GM18520 (cell line): ENCODE data around the gene ORMDL3.

Source experiments
- ATAC-seq: cut with Tn5 transposase; IDR thresholded peaks from one replicate; pipeline ENCODE4 v1.9.1; 2021; ENCODE audit not compliant: unreplicated experiment

ORMDL3 gene, protein sequence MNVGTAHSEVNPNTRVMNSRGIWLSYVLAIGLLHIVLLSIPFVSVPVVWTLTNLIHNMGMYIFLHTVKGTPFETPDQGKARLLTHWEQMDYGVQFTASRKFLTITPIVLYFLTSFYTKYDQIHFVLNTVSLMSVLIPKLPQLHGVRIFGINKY

DNA sequence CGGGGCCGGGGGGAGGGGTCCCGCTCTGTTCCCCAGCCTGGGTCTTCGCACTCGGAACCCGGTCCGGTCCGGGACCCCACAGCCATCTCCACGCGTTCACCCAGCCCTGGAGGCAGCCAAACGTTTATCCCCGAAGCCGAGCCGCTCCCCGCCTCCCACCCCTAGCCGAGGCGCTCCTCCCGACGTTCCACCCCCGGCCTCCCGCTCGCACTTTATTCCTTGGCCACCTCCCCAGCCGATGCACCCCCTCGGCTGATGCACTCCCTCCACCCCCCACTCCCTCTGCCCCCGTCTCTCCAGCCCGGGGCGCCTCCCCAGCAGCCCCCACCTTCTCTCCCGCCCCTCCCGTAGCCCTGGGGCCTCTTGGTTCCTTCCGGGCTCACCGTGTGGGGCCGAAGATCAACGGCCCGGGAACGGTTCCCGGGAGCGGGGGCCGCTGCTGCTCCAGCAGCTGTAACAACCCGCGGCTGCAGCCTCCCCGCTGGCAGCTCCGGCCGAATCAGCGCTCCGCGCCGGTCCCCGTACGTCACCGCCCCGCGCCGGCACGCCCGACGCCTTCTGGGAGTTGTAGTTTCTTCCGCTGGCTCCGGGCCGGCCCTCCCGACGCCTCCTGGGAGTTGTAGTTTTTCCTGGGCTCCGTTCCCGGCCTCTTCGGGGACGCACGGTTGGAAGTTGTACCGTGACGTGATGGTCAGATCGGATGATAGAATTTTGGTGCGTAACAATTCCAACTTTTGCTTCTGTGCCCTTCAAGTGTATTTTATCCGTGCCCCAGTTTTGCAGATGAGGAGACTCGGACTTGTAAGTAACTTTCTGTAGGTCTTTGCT is at the start of gene ORMDL3, which contains the start of gene LRRC3C:
Gene ORMDL3, minus strand, starts transcription at position 501 of the 828 bp plus-strand sequence. CDS start 3,398 bp downstream, outside the sequence.
Gene LRRC3C, plus strand, starts transcription at position 632 of the 828 bp plus-strand sequence. CDS start 13,792 bp downstream, outside the sequence.
- peak; percentile 73 for ATAC-seq

DNA sequence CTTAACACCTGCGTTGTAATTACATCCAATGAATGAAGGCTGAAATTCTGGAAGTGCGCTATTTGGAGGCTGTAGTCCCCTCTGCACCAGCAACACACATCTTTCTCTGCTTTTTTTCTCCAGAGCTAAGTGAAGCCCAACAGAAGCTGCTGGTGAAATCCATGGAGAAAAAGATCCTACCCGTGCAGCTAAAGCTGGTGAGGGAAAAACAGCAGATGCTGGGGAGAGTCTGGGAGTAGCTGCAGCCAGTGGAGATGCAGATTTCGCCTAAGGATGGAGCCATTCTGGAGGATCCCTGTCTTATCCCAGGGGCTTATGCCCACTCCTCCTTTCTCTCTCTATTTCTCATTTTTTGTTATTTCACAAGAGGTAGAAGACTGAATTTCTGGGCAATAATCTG is 48.4 kb upstream of the ORMDL3 start:
- no peak for ATAC-seq

DNA sequence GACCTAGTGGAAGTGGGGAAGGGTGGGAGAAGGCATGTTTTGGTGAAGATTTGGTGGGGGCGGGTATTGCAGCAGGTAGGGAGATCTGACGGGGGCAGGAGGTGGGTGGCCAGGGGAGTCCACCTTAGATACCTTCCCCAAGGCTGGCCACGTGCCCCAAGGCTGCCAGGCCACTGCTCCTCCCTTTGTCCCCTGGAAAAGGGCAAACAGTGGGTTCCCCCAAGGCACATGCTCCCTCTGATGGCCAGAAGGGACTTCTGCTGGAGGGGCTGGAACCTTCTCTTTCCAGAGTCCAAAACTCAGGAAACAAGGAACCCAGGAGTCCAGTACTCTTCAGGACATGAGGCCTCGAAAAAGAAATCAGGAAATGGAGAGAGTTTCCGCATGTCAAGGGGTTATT is 47.0 kb upstream of the ORMDL3 start:
- ATAC-seq: no peak

DNA sequence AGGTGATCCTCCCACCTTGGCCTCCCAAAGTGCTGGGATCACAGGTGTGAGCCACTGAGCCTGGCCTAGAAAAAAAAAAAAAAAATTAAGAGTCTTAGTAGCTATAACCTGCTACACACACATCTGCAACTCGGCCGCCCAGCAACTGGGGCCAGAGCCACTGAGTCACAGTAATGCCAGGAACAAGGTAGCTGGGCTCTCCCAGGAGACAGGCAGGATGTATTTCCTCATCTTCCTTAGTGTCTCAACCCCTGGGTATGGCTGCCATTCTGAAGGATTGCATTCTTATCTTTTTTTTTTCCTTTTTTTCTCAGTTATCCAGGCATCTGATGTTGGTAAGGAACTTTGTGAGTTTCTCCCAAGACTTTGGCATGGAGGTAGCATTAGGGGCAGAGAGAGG is 46.1 kb upstream of the ORMDL3 start:
- ATAC-seq: no peak

DNA sequence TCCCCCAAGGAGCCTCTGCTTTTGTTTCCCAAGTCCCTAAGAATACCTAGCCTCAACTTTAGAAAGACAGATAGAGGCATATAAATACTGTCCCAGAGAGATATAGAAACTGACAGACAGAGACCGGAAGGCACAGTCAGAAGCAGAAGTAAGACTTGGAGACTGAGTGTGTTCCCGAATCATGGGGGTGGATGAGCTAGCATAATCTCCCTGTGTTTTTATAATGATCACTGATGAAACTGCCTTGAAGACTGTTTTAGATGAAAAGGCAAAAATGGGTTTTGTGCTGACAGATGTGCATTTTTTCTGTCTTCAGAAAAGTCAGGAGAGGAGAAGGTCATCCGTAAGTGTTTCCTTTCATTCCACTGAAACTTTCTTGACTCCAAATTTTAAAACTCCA is 44.9 kb upstream of the ORMDL3 start:
- ATAC-seq: no peak

DNA sequence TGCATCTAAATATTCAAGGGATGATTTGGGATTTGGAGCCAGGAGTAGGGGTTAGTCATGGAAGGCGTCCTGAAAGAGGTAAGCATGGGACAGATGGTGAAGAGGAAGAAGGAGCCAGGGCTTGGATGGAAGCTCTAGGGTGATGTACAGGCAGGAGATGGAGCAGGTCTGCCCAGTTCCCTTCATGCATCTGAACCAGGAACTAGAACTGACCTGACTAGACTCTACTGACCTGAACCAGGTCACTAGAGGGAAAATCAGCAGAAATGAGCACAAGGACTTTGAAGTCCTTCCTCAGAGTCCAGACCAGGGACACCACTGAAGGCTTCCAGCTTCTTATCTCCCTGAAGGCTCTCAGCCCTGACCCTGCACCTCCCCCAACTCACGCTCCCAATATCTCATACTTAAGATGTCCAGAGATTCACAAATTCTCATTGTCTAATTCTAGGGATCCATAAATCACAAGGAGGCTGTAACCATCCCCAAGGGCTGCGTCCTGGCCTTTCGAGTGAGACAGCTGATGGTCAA is 43.7 kb upstream of the ORMDL3 start:
- ATAC-seq: no peak

DNA sequence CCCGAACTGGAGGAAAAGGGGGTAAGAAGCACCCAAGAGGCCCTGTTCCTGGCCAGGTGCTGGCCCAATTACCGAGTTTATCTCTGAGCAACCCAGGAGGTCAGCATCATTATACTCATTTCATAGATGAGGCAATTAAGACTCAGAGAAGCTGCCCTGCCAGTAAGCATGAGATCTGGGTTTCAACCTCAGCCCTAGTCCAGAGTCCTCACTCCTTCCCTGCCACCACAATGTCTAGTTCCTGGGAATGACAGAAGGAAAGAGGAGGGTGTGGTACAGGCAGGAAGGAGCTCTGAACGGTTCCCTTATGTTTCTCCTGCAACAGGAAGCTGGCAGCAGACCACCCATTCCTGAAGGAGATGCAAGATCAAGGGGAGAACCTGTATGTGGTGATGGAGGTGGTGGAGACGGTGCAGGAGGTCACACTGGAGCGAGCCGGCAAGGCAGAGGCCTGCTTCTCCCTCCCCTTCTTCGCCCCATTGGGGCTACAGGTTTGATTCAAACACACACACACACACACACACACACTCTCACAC is 42.8 kb upstream of the ORMDL3 start:
- no peak for ATAC-seq

DNA sequence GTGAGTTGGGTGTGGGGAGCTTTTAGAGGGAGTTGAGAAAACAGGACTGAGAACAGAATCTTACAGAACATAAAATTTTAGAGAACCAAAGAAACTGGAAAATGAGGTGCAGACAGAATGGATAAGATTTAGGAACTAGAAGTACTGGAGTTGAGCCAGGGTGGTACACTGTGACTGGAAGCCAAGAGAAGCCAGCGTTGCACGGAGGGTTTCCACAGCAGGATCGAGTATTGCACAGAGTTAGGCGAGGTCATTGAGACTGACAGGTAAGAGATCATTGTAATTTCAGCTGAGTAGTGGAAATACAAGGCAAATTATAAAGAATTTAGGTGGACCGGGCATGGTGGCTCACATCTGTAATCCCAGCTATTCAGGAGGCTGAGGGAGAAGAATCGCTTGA is 42.0 kb upstream of the ORMDL3 start:
- ATAC-seq: no peak

DNA sequence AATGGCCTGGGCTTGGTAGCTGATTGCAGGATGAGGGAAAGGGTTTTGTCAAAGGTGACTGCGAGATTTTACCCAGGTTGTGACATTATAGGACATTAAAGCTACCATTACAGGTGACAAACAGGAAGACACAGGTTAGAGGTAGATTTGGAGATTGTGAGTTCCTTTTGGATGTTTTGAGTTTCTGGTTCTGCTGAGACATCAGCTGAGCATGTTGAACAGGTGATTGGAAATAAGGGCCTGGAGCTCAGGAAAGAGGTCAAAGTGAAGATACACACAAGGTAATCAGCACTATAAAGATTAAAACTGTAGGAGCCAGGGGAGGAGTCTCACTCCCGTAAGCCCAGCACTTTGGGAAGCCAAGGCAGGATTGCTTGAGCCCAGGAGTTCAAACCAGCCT is 41.4 kb upstream of the ORMDL3 start:
- ATAC-seq: no peak

DNA sequence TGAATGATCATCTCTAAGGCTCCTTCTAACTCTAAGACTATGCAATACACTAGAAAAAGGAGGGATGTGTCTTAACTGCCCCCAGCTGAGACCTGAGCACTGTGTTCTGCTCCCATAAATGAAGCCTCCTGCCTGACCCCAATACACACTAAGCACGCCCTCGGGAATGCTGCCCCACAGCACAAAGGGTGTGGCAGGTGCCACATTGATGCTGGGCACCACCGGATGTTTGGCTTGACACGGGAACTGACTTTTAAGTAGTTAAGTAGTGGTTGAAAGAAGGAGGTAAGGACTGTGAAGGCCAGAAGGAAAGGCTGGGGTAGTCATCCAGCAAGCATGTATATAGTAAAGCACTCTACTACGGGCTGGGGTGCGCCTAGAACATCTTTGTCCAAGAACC is 39.4 kb upstream of the ORMDL3 start:
- ATAC-seq: no peak

DNA sequence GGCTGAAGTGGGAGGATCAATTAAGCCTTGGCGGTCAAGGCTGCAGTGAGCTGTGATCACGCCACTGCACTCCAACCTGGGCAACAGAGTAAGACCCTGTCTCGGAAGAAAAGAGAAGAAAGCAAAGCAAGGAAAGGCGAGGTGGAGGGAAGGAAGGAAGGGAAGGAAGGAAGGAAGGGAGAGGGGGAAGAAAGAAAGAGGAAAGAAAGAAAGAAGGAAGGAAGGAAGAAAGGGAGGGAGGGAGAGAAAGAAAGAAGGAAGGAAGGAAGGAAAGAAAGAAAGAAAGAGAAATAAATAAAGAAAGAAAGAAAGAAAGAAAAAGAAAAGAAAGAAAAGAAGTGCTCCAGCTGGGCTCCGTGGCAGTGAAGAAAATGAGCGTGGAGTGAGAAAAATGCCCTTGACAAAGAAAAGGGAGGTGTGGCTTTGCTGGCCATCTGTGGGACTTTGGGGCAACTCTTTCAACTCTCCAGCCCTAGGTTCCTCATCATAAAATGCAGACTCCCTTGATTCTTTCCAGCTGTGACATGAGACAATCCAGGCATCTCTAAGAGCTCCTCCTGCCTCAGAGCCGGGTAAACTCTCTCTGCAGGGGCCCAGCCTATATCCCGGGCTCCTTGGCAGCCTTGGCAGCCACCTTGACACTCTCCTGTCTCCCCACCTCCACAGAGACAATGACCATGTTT is 37.8 kb upstream of the ORMDL3 start:
- no peak for ATAC-seq

DNA sequence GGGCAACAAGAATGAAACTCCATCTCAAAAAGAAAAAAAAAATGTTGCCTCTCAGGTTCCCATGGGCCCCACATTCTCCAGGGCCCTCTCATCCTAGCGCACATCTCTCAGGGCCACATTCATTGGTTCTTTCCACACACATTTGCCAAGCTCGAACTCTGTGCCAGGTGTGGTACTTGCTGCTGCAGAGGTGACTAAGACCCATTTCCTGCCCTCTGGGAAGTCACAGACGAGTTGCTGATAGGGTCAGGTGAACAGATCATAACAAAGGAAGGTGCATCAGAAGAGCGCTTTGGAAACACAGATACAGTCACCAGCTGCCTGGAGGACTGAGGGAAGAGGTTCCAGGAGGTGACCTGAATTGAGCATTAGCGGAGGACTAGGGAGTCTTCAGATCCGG is 36.4 kb upstream of the ORMDL3 start:
- ATAC-seq: no peak

DNA sequence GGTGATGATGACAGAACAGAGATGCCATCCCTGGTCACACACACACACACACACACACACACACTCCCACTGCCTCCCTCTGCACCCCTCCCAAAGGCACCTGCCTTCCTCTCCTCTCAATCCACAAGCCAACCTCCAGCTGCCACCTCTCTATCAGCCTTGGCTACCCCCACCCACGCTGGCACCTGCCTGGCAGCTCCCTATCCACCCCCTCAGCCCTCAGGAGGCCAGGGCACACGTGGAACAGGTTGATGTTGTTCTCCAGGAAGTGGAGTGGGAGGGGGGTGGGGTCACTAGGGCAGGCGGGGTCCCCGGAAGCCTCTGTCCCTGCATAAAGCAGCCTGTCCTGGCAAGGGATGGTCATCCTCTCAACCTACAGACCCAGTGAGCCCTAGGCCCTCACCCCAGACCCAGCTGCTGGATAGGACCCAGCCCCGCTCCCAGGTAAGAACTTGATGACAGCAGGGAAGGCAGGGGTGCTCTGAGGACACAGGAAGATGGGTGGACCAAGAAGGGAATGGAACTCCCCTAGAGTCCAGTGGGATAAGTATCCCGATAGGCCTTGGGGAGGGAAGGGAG is 35.3 kb upstream of the ORMDL3 start, which contains the start of gene GSDMA:
Gene GSDMA, plus strand, starts transcription at position 363 of the 579 bp plus-strand sequence. CDS start 2,684 bp downstream, outside the sequence.
- no peak for ATAC-seq

DNA sequence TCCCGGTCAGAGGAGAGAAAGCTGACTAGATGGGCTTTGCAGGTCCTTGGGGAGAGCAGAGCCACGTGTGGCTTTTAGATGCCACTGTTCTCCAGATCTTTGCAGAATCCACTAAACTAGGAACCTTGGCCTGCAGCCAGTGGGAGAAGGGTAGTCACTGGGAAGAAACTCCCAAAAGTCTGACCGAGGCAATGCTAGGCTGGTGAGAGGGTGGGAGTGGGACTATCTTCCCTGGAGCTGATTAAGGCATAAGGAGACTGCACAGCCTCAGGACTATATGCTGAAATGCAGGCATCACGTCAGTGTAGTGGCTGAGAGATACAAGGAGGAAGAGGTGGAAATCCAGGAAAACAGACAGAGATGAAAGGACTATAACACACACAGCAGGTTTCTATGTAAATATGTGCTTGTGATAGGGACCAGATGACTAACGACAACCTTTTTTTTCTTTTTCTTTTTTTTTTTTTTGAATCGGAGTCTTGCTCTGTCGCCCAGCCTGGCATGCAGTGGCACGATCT is 33.2 kb upstream of the ORMDL3 start:
- no peak for ATAC-seq

DNA sequence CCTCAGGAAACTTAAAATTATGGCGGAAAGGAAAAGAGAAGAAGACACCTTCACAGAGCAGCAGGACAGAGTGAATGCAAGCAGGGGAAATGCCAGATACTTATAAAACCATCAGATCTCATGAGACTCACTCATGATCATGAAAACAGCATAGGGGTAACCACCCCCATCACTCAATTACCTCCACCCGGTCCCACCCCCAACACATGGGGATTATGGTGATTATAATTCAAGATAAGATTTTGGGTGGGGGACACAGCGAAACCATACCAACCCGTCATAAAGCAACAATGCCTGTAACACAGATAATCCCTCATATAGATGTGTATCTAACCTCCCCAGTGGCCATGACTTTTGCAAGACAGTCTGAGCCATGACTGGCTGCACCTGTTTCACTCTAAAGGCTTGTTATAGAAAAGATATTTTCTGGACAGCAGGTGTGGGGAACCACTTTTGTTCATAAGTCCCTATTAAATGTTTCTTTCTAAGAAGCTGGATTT is 28.4 kb upstream of the ORMDL3 start:
- ATAC-seq: no peak

DNA sequence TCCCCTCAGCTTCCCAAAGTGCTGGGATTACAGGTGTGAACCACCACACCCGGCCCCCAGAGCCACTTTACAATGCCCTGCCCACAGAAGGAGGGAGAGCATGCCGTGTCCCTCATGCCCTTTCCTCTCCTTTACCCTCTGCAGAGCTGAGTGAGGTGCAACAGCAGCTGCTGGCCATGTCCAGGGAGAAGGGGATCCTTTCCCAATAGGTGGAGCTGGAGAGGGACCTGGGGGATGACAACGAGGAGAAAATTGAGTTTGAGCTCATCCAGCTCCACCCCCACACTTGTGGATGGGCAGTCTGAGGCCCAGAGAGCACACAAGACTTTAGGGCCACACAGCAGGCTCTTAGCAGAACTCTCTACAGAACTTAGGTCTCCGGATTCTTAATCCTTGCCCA is 27.5 kb upstream of the ORMDL3 start:
- no peak for ATAC-seq

DNA sequence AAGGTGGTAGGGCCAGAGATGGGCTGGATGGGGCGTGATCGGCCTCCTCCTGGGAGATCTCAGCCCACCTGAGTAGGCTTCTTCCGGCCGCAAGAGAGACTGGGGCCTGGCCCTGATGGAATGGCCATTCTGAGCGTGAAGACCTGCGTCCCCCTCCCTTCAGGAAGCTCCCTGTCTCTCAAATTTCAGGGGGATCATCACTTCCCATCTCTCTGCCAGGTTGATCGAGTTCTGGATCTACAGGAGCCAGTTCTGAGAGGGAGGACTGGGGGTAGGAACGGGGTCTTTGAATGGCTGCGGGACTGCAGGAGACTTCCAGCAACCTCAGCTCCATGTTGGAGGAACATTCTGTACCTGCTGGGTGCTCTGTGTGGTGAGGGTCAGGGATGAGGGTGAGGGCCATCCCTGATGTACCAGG is 26.1 kb upstream of the ORMDL3 start:
- peak; percentile 3 for ATAC-seq

DNA sequence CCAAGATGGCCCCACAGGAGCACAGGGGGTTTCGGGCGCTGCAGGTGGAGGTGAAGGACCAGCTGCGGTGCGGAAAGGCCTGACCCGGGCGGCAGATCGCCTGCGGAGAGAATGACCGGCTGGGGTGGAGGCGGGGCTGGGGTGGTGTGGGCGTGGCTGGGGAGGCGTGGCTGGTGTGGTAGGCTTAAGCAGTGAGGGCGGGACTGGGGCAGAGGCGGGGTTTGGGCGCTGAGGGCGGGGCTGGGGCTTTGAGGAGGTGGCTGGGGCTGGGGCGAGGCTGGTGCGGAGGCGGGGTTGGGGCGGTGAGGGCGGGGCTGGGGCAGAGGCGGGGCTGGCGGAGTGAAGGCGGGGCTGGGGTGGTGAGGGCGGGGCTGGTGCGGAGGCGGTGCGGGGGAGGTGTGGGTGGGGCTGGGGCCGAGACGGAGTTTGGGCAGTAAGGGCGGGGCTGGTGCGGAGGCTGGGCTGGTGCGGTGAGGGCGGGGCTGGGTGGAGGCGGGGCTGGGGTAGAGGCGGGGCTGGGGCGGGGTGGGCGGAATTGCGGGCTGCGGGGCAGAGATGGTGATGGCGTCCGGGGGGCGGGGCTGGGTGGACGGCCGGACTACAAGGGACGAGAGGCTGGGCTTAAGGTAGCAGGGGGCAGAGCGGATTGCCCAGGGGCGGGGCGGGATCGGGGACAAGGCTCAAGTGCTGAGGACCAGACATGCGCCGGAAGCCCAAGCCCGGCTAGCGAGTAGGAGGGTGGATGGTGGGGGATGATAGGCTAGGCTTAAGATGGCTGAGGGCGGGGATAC is 25.5 kb upstream of the ORMDL3 start:
- peak; percentile 56 for ATAC-seq

DNA sequence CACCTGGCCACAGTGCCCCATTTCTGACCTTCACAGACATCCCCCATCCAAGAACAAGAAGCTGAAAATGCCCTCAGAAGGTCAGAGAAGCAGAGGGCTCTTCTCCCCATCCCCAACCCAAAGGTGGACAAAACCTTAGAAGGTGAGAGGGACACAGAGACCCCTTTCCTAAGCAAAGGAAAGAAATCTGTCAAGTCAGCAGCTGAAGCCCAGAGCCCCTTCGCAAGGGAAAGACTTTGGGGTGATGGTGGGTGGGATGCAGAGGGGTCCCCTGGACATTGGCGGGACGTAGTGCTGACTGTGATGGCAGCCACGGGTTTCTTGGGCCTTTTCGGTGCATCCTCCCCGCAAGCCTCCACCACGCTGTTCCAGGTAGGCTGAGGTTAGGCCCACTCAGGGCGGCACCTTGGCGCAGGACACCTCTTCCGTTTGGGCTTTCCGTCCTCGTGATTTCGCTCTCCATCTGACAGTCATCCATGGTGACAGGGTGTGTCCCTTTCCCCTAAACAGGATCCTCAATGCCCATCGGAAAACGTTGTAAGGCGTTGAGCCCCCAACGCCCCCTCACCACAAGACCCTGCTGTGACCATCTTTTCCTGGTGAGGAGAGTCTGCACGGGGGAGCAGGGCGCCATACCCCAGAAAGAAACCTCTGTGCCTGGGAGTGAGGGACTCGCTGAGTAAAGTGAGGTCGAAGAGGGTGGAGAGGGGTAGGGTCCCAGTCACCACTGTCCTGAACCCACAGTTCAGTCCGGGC is 24.7 kb upstream of the ORMDL3 start:
- peak; percentile 13 for ATAC-seq
